GM18951 (cell line): Measurements from ENCODE around the gene CD33.

ENCODE experiments used
- POLR2A ChIP-seq: IDR thresholded peaks from 4 replicates; pipeline ENCODE4 v1.6.1; 2011; ENCODE audit warnings: mild to moderate bottlenecking; ENCODE audit not compliant: insufficient read length, insufficient read depth; ENCODE audit errors: extremely low read depth
- in situ Hi-C: fragments of 300-500 bp; cut with MboI; formaldehyde crosslinking; loops from one replicate; pipeline ENCODE4 v1.12.0; 2022; ENCODE audit warnings: low sequenced_read_pairs, mixed read lengths, inconsistent platforms; ENCODE audit not compliant: unreplicated experiment

CD33 gene

DNA sequence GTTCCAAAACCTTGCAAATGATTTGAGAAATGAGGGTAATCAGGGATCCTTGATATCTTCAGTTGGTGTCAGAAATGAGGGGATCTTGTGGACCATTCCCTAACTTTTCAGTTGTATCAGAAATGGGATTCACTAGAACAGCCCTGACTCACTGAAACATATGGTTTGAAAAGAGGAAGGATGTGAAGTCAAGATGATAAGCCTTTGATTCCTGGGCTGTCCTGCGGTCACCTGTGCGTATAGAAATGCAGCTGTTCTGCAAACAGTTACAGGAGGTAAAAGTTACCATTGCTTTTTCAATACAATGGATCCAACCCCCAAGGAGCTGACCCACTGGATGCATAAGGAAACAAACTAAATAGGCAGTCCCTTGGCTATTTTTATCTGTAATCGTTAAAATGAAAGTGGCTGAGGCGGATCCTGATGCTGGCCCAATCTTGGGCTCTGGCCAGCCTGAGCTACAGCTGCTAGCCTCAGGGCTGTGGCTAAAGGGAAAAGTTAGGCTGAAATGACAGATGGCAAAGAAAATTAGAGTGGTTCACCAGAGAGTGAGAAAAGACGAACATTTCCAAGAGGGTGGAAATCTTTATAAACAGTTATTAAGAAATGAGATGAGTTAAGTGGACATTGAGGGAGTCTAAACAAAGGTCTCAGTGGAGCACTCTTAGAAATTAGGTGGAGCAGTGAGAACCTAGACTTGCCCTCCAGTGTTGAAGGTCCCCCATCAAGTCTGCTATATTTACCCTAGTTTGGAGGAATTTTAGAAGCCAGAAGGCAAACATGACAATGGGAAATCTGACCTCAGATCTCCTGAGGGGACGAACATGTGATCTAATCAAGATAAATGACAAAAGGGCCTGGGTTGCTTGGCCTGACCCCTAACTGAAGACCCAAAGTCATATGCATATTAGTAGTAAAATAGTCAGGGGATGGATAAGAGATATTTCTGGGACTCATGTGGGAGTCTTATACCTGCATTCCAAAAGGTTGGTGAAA lies 33.6 kb downstream of the CD33 start:
- TF ChIP-seq POLR2A: no peak
- in situ Hi-C loops: no loop called here

DNA sequence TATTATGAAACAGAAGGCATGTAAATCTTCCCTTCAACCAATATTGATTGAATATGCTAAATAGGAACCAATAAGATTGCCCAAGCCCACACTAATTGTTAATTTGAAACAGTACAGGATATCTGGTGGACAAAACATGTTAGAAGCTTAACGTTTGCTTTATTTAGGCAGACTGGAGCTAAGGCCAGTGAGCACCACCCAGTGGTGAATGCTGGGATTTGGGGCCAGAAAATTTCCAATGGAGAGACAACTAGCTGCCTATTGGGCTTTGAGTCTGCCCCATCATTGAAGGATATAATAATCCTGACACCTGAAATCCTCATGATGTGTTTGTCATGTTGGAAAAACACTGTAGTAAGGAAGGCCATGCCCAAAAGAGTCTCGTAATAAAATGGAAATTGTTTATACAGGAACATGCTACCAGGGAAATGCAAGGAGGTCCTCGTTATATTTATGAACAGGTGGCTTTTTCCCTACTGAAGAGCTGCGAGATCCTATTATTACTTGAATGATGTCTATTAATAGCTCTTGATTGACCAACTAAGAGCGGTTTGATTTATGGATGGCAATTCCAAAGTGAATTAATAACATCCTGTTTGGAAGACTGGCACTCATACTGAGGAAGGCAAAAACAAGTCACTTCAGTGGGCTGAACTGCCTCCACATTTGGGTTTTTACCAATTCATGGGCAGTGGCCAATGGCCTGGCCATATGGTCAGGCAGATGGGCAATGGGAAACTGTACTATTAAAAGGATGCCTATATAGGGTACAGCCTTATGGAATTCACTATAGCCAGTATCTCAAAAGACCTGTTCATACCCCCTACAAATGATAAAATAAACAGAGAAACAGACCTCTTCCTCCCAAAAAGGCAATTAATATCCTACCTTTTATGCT lies 34.7 kb downstream of the CD33 start:
- in situ Hi-C loops: no loop called here
- no peak for TF ChIP-seq POLR2A

DNA sequence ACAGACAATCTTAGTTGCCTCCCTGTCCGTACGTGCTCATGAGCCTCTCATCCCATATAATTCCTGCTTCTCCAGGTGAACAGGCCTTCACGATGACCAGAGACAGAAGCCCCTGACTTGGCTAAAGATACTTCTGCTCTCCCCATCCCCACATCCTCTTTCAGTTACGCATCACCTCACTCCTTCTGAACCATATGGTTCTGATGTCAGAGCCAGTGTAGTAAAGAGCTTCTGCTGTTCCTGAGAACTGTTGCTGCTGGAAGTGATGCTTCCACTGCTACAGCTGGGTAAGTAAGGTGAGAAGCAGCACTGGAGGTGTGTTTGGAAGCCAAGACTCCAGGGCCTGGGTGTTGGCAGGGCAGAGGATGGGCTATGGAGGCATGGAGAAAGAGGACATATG lies 38.9 kb downstream of the CD33 start:
- TF ChIP-seq POLR2A: no peak
- in situ Hi-C loops: no loop called here

DNA sequence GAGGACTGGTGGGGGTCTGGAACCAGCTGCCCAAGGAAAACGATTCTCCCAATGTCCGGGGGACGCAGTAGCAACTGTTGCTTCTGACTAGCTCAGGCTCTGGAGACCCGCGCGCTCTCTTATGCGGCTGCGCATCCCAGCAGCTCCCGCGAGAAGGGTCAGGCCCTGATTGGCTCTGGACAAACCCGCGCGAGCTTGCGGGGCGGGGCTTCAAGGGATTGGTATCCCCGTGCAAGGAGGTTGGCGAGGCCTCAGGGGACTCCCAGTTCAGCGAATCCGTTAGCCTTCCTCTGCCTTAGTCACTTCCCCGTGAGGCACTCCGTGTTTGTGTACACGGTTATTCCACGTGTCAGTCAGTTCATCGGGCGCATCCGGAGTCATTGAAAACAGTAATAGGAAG lies 46.2 kb downstream of the CD33 start:
- no peak for TF ChIP-seq POLR2A
- in situ Hi-C loops: no loop called here

DNA sequence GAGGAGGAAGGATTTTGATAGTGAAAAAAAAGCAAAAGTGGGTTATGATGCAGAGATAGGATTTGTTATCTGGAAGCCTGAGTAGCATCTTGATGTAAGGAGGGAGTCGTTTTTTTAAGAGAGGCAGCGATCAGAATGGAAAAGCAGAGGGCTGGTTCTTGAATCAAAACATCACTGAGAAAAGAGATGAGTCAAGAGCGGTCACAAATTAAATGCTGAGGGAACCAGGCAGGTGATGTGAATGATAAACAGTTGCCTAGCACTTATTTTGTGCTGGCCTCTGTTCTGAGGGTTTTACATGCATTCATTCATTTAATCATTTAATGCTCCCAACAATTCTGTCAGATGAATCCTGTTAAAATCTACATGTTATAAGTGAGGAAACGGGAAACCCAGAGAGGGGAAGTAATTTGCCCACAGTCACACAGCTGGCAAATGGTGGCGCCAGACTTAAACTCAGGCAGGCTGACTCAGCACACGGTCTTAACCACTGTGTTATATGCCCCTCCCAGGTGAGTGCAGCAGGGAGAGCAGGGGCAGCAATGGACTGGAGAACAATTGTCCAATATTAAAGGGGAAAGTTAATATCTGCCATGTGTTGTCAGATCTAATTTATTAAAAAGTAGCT lies 47.4 kb downstream of the CD33 start:
- no peak for TF ChIP-seq POLR2A
- in situ Hi-C loops: no loop called here

DNA sequence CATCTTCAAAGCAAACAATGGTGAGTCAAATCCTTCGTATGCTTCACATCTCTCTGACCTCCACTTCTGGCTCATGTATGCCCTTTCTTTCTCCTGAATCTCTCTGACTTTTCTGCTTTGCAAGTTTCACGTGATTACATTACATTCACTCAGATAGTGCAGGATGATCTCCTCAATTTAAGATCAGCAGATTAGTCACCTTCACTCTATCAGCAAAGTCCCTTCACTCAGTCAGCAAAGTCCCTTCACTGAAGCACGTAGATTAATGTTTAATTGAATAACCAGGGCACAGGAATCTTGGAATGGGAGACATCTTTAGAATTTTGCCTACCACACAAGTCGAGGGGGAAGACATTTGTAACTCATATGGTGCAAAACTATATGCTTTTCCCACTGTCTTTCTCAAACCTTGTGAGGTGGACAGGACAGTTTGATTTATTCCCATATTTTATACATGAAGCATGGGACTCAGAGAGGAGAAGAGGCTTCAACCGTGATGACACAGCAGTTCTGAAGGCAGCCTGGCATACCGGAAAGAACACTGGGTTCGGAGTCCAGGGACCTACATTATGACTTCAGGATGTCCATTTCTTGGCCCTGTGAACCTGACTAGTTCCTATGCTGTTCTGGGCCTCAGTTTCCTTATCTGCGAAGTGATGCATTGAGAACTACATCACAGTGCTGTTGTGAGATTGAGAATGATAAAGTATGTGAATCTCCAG lies 49.3 kb downstream of the CD33 start:
- in situ Hi-C loops: no loop called here
- TF ChIP-seq POLR2A: no peak

DNA sequence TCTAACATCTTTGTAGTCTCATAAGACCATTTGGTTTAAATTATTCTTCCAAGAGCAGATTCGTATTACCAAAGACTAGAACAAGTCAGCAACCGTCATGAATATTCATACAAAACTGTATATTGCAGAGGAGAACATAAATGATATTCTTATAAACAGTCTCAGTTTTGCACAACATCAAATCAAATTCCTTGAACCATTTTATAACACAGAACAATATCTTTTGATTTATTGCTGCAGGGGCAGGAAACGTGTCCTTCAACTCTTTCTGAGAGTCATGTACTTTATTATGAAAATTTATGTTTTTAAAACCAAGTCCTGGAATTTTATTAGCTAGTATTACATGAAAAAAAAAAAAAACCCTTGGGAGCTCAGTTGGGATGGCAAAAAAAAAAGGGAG lies 52.2 kb downstream of the CD33 start:
- in situ Hi-C loops: no loop called here
- no peak for TF ChIP-seq POLR2A

DNA sequence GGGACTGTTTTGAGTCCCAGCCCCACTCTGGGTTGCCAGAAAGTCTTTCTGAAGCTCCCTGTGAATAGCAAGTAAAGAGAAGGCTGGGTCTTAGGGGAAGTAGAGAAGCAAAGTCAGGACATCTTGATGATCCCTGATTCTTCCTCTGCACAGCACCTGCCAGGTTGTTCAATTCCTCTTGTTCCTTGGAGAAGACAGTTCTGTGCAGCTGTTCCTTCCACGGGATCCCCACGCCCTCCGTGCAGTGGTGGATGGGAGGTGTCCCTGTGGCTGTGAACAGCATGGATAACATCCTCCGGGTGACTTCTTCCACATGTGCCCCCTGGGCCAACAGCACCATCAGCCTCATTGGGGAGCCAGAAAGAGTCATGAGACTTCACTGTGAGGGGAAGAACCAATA lies 57.5 kb downstream of the CD33 start:
- no peak for TF ChIP-seq POLR2A
- in situ Hi-C loops: no loop called here

DNA sequence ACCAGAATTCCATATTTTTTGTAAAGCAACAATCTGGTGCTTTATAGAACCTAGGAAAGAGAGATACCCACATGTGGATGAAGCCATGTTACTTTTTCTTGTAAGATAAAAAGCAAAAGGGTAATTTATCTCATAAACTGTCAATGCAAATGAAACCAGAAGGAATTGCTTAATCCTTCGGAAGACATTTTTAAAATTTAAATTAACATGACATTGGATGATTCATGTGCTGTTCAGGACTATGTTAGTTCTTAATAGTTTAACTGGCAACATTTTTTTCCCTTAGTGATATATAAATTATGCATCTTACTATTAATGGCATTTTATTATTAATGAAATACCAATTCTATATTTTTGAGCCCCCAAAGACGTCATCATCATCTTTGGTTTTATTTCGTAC lies 60.8 kb downstream of the CD33 start:
- in situ Hi-C loops: no loop called here
- TF ChIP-seq POLR2A: no peak
